Trophoblast cell (in vitro differentiated cells and primary cell): Measurements from ENCODE around the gene IL2.

Source experiments
- DNase-seq, 2 donors: peaks; one replicate each; pipeline ENCODE4 v3.0.0-alpha.2; 2016
- H2AFZ ChIP-seq: 2 replicates; pipeline ENCODE4 v1.6.1; 2013; ENCODE audit warnings: low read length, moderate library complexity, mild to moderate bottlenecking; ENCODE audit not compliant: insufficient read depth, poor library complexity
- H2AK5ac ChIP-seq: 2 replicates; pipeline ENCODE4 v1.6.1; 2013; ENCODE audit warnings: mild to moderate bottlenecking, low read length
- H2BK120ac ChIP-seq: 2 replicates; pipeline ENCODE4 v1.6.1; 2013; ENCODE audit warnings: low read length, mild to moderate bottlenecking, moderate library complexity; ENCODE audit not compliant: insufficient read depth, poor library complexity
- H2BK12ac ChIP-seq: 2 replicates; pipeline ENCODE4 v1.6.1; 2013; ENCODE audit warnings: mild to moderate bottlenecking, low read length, moderate library complexity
- H2BK5ac ChIP-seq: 2 replicates; pipeline ENCODE4 v1.6.1; 2013; ENCODE audit warnings: low read length, low read depth, moderate library complexity, mild to moderate bottlenecking; ENCODE audit not compliant: poor library complexity
- H3K14ac ChIP-seq: 2 replicates; pipeline ENCODE4 v1.6.1; 2013; ENCODE audit warnings: mild to moderate bottlenecking, low read length
- H3K18ac ChIP-seq: 2 replicates; pipeline ENCODE4 v1.6.1; 2013; ENCODE audit warnings: mild to moderate bottlenecking, low read length
- H3K23ac ChIP-seq: 2 replicates; pipeline ENCODE4 v1.6.1; 2013; ENCODE audit warnings: low read length
- H3K27ac ChIP-seq: 2 replicates; pipeline ENCODE4 v1.5.1; 2013; ENCODE audit warnings: low read depth, mild to moderate bottlenecking, inconsistent platforms, low read length, moderate library complexity
- H3K27me3 ChIP-seq: 2 replicates; pipeline ENCODE4 v1.6.1; 2013; ENCODE audit warnings: inconsistent platforms, mild to moderate bottlenecking, low read length, moderate library complexity; ENCODE audit not compliant: insufficient read depth
- H3K36me3 ChIP-seq, 2 experiments: 1 replicate in 1 of 2; 2 replicates in 1 of 2; pipeline ENCODE4 v1.6.1; 2013; ENCODE audit warnings: low read length in 2 of 2, mild to moderate bottlenecking in 2 of 2, moderate library complexity in 1 of 2; ENCODE audit not compliant: insufficient read depth in 2 of 2, control insufficient read depth in 1 of 2
- H3K4ac ChIP-seq: 2 replicates; pipeline ENCODE4 v1.6.1; 2013; ENCODE audit warnings: low read depth, mild to moderate bottlenecking, low read length, moderate library complexity
- H3K4me1 ChIP-seq, 2 experiments: 1 replicate in 1 of 2; 2 replicates in 1 of 2; pipeline ENCODE4 v1.6.1; 2013; ENCODE audit warnings: low read length in 2 of 2, mild to moderate bottlenecking in 2 of 2, moderate library complexity in 1 of 2; ENCODE audit not compliant: insufficient read depth in 2 of 2, control insufficient read depth in 1 of 2
- H3K4me2 ChIP-seq: 2 replicates; pipeline ENCODE4 v1.6.1; 2013; ENCODE audit warnings: inconsistent platforms, mild to moderate bottlenecking, low read length, moderate library complexity
- H3K4me3 ChIP-seq: 2 replicates; pipeline ENCODE4 v1.5.1; 2013; ENCODE audit warnings: mild to moderate bottlenecking, low read depth, low read length, inconsistent platforms
- H3K79me1 ChIP-seq: one replicate; pipeline ENCODE4 v1.6.1; 2013; ENCODE audit warnings: low read length
- H3K79me2 ChIP-seq: 2 replicates; pipeline ENCODE4 v1.6.1; 2013; ENCODE audit warnings: low read length, mild to moderate bottlenecking; ENCODE audit not compliant: control insufficient read depth, insufficient read depth, poor library complexity
- H3K9ac ChIP-seq: 2 replicates; pipeline ENCODE4 v1.6.1; 2013; ENCODE audit warnings: mild to moderate bottlenecking, low read length
- H3K9me3 ChIP-seq: 2 replicates; pipeline ENCODE4 v1.6.1; 2013; ENCODE audit warnings: low read depth, mild to moderate bottlenecking, control low read depth, inconsistent platforms, low read length; ENCODE audit not compliant: insufficient read depth
- H4K12ac ChIP-seq: 2 replicates; pipeline ENCODE4 v1.6.1; 2013; ENCODE audit warnings: low read depth, mild to moderate bottlenecking, low read length, moderate library complexity
- H4K8ac ChIP-seq: 2 replicates; pipeline ENCODE4 v1.6.1; 2013; ENCODE audit warnings: low read depth, mild to moderate bottlenecking, low read length, moderate library complexity
- H4K91ac ChIP-seq: one replicate; pipeline ENCODE4 v1.6.1; 2013; ENCODE audit warnings: low read depth, mild to moderate bottlenecking, low read length, moderate library complexity
- WGBS: extraction: QIAGEN DNeasy Blood & Tissue Kit; methylation state at CpG from one replicate; pipeline ENCODE4 v1.1.7; 2013; ENCODE audit warnings: missing lambda C conversion rate; ENCODE audit not compliant: insufficient read length, insufficient coverage; ENCODE audit errors: extremely low coverage; 5-methylcytosine and 5-hydroxymethylcytosine counted together

Gene IL2

DNA sequence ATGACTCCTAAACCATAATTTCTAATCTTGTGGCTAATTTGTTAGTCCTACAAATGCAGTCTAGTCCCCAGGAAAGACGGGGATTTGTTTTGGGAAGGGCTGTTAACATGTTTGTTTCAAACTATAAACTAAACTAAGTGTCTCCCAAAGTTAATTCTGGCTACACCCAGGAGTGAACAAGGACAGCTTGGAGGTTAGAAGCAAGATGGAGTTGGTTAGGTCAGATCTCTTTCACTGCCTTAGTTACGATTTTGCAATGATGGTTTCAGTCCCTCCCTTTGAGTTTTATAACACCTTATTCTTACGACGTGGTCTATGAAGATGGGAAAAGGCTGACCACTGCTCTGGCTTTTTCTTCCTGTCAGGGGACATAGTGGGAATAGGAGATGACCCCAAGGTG is 27.0 kb upstream of the IL2 start:
- no peaks in the 10 kb centered on the region for H3K79me2 ChIP-seq
- no peak overlapping the region for H3K14ac ChIP-seq
- H2BK5ac ChIP-seq: no peak overlapping the region
- H3K4me3 ChIP-seq: no peak overlapping the region
- H2BK12ac ChIP-seq: no peak overlapping the region
- no peaks in the 10 kb centered on the region for H3K9me3 ChIP-seq
- H4K8ac ChIP-seq: no peak overlapping the region
- no peak overlapping the region for H2AFZ ChIP-seq
- H3K9ac ChIP-seq: no peak overlapping the region
- no peak overlapping the region for H2AK5ac ChIP-seq
- no peak overlapping the region for H4K12ac ChIP-seq
- H3K23ac ChIP-seq: no peak overlapping the region
- no peaks in the 10 kb centered on the region for H3K4me1 ChIP-seq
- no peaks in the 10 kb centered on the region for H3K36me3 ChIP-seq
- H3K4me2 ChIP-seq: no peak overlapping the region
- H2BK120ac ChIP-seq: no peak overlapping the region
- no peak overlapping the region for H3K4ac ChIP-seq
- WGBS: no CpG with 5 or more reads among the region's 4 CpGs
- no peaks in the 10 kb centered on the region for H3K79me1 ChIP-seq
- H4K91ac ChIP-seq: no peak overlapping the region
- H3K27ac ChIP-seq: no peak overlapping the region
- H3K27me3 ChIP-seq: no peaks in the 10 kb centered on the region
- no peak for DNase-seq
- no peak overlapping the region for H3K18ac ChIP-seq

- H3K4ac ChIP-seq: no peak overlapping the region
- H3K79me1 ChIP-seq: no peaks in the 10 kb centered on the region
- no peak overlapping the region for H2AFZ ChIP-seq
- no peaks in the 10 kb centered on the region for H3K79me2 ChIP-seq
- H2BK120ac ChIP-seq: no peak overlapping the region
- H3K4me3 ChIP-seq: no peak overlapping the region
- WGBS: no CpG with 5 or more reads among the region's 4 CpGs
- no peaks in the 10 kb centered on the region for H3K4me1 ChIP-seq
- H2AK5ac ChIP-seq: no peak overlapping the region
- peak in 1 of 2 donors; percentile 58 for DNase-seq
- H3K27ac ChIP-seq: no peak overlapping the region
- no peak overlapping the region for H3K14ac ChIP-seq
- H4K91ac ChIP-seq: no peak overlapping the region
- no peak overlapping the region for H3K18ac ChIP-seq
- no peak overlapping the region for H4K8ac ChIP-seq
- no peaks in the 10 kb centered on the region for H3K9me3 ChIP-seq
- H3K36me3 ChIP-seq: no peaks in the 10 kb centered on the region
- no peak overlapping the region for H4K12ac ChIP-seq
- no peak overlapping the region for H3K4me2 ChIP-seq
- H2BK12ac ChIP-seq: no peak overlapping the region
- H3K9ac ChIP-seq: no peak overlapping the region
- no peak overlapping the region for H2BK5ac ChIP-seq
- H3K23ac ChIP-seq: no peak overlapping the region
- H3K27me3 ChIP-seq: no peaks in the 10 kb centered on the region
These were observed 25.4 kb upstream of the IL2 start for GRCh38 chr4:122481766-122482405.

GRCh38 chr4:122480655-122481487 is 24.3 kb upstream of the IL2 start:
- Histone ChIP-seq H2BK12ac (no peak overlapping the region), H3K36me3 (no peaks in the 10 kb centered on the region), H3K4ac (no peak overlapping the region), H4K91ac (no peak overlapping the region), H2AK5ac (no peak overlapping the region), H3K4me2 (no peak overlapping the region), H3K27me3 (no peaks in the 10 kb centered on the region), H3K4me1 (no peaks in the 10 kb centered on the region), H3K27ac (no peak overlapping the region), H3K9ac (no peak overlapping the region), H3K9me3 (no peaks in the 10 kb centered on the region), H2AFZ (no peak overlapping the region), H3K14ac (no peak overlapping the region), H2BK120ac (no peak overlapping the region), H3K23ac (no peak overlapping the region), H3K18ac (no peak overlapping the region), H4K12ac (no peak overlapping the region), H3K4me3 (no peak overlapping the region), H3K79me2 (no peaks in the 10 kb centered on the region), H3K79me1 (no peaks in the 10 kb centered on the region), H2BK5ac (no peak overlapping the region), H4K8ac (no peak overlapping the region)
- DNase-seq: no peak
- no CpG with 5 or more reads among the region's 1 CpG for WGBS

DNA sequence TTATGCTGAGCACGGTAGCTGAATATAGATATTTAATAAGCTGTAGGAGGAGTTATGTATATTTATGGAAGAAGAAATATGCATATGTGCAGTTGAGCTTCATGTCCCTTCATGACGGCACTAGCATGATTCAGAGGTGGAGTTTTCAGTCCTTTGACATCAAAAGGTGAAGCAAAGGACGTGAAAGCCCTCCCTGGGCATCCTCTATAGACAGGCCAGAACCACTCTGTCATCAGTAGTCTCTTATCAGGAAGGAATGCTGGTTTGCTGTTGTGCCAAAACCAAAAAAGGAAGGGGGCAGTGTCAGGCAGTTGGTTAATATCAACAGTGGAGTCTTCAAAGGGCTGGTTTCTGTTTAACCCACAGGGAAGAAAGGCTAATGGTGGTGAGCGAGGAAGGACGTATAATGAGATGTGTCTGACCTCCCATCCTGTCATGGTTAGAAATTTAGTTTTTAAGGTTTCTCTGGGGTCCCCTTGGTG is 23.5 kb upstream of the IL2 start:
- Histone ChIP-seq H3K18ac (no peak overlapping the region), H3K79me1 (no peaks in the 10 kb centered on the region), H3K27ac (no peak overlapping the region), H3K4ac (no peak overlapping the region), H2BK5ac (no peak overlapping the region), H3K9me3 (no peaks in the 10 kb centered on the region), H3K36me3 (no peaks in the 10 kb centered on the region), H3K14ac (no peak overlapping the region), H2BK120ac (no peak overlapping the region), H3K79me2 (no peaks in the 10 kb centered on the region), H2BK12ac (no peak overlapping the region), H2AK5ac (no peak overlapping the region), H3K23ac (no peak overlapping the region), H4K12ac (no peak overlapping the region), H3K27me3 (no peaks in the 10 kb centered on the region), H4K8ac (no peak overlapping the region), H3K4me2 (no peak overlapping the region), H4K91ac (no peak overlapping the region), H2AFZ (no peak overlapping the region), H3K4me1 (no peaks in the 10 kb centered on the region), H3K9ac (no peak overlapping the region), H3K4me3 (no peak overlapping the region)
- no CpG with 5 or more reads among the region's 5 CpGs for WGBS
- DNase-seq: no peak
